Ovary (tissue), 9 donors: ENCODE results near the gene CMTM2. TPM values are rescaled to one million over a fixed set of nuclear protein-coding genes. Genes with fewer than 3 reads are reported as not detected.

Experiments used
- DNase-seq, 5 donors: peaks; one replicate each; pipeline ENCODE4 v3.0.0-alpha.2; 2019 to 2020
- H3K27ac ChIP-seq, 2 donors: fragments of 200-600 bp; one replicate each; pipeline versions ENCODE4 v1.5.1 to v1.8.0; 2019 to 2022
- H3K27me3 ChIP-seq: fragments of 200-600 bp; one replicate; pipeline ENCODE4 v1.8.0; 2022
- H3K36me3 ChIP-seq: fragments of 200-600 bp; sonication (generic); one replicate; pipeline ENCODE4 v1.5.1; 2019
- H3K4me1 ChIP-seq: one replicate; pipeline ENCODE4 v1.8.1; 2013; ENCODE audit warnings: mild to moderate bottlenecking, moderate library complexity; ENCODE audit not compliant: insufficient read depth
- H3K4me3 ChIP-seq: fragments of 200-600 bp; sonication (generic); one replicate; pipeline ENCODE4 v1.5.1; 2017
- H3K9me3 ChIP-seq, 2 donors: fragments of 200-600 bp in 1 of 2; sonication (generic) in 1 of 2; one replicate each; pipeline versions ENCODE4 v1.5.1 to v1.8.1; 2013 to 2019; ENCODE audit warnings: mild to moderate bottlenecking in 1 of 2, moderate library complexity in 1 of 2
- CTCF ChIP-seq, 3 donors: fragments of 450-650 bp in 2 of 3; fragments of 200-600 bp in 1 of 3; IDR thresholded peaks; one replicate each; pipeline versions ENCODE4 v1.5.1 to v1.8.0; 2016 to 2022; ENCODE audit warnings: antibody characterized with exemption in 3 of 3, mild to moderate bottlenecking in 1 of 3
- EP300 ChIP-seq: sonication (generic); formaldehyde crosslinking; IDR thresholded peaks from one replicate; pipeline ENCODE4 v1.6.1; 2017; ENCODE audit warnings: antibody characterized with exemption
- POLR2A ChIP-seq: fragments of 450-650 bp; IDR thresholded peaks from one replicate; pipeline ENCODE4 v1.6.1; 2017; ENCODE audit warnings: antibody characterized with exemption, mild to moderate bottlenecking, moderate library complexity
- WGBS, 3 donors: extraction: QIAGEN DNeasy Blood & Tissue Kit in 1 of 3; methylation state at CpG; one replicate each; pipeline versions ENCODE4 v1.1.5 to v1.1.7; 2013 to 2017; 5-methylcytosine and 5-hydroxymethylcytosine counted together
- intact Hi-C, 4 donors: fragments of 100-400 bp; cut with DNase I; formaldehyde crosslinking; loops; one replicate each; pipeline versions ENCODE4 v1.11.0 to v1.15.1; 2022 to 2023
- polyA plus RNA-seq, 2 donors: library from polyadenylated mRNA; stranded (reverse); fragments of 200-250 nt in 1 of 2; fragments of 350-450 nt in 1 of 2; fragmentation: Illumina TruSeq in 1 of 2; extraction: RNeasy Lipid Tissue Mini Kit (QIAGEN cat#74804) in 1 of 2; gene quantifications; one replicate each; pipeline ENCODE4 v1.2.3, GENCODE V29; 2013 to 2014
- small RNA-seq: library from RNA; depleted of rRNA; stranded (forward); fragments of <200 nt; gene quantifications from one replicate; pipeline ENCODE3, GENCODE V24; 2016
- total RNA-seq, 7 donors: library from RNA; depleted of rRNA in 2 of 7; stranded (reverse); fragments of >200 nt in 2 of 7; fragmentation: NEBNext Ultra II Directional in 3 of 7; extraction: Animal tissue kit (Norgen Biotek cat#: 25700) in 3 of 7; gene quantifications; one replicate each; pipeline versions ENCODE4 v1.1.0 to v1.2.4, GENCODE V29; 2016 to 2023
- donor health status: DM: no; HTN: no; CAD: no; lungs with moderate emphysema.
- donor health status: DM: no; HTN: no; CAD: no.
- donor health status: Bipolar disorder and iron deficiency.
- donor health status: DM: yes; HTN: yes; CAD: no.
- donor health status: DM: no; HTN: no; CAD: no.
- donor health status: DM: yes; HTN: yes; CAD: no.

Gene CMTM2
- total and polyA plus RNA-seq, 9 donors = 0.21 to 1.8 (median 0.38) TPM; not detected in 6

GRCh38 chr16:66634527-66635196 lies 55.4 kb downstream of the CMTM2 start:
- Histone ChIP-seq H3K27me3 (no peaks in the 10 kb centered on the region), H3K9me3 (no peaks in the 10 kb centered on the region), H3K27ac (no peak overlapping the region), H3K4me1 (no peaks in the 10 kb centered on the region), H3K4me3 (no peak overlapping the region), H3K36me3 (no peaks in the 10 kb centered on the region)
- intact Hi-C loops = no loop called here
- no peak for TF ChIP-seq CTCF (IDR thresholded peaks at IDR 0.05)
- TF ChIP-seq POLR2A = no peak
- TF ChIP-seq EP300 = no peak
- WGBS, 3 donors = 77 to 88% (median 86%) methylated on average over 4 of the region's 4 CpGs
- no peak for DNase-seq

- H3K4me3 ChIP-seq = no peak overlapping the region
- WGBS, 3 donors = 70 to 75% (median 71%) methylated on average over 6 of the region's 6 CpGs
- H3K36me3 ChIP-seq = no peaks in the 10 kb centered on the region
- no peak for DNase-seq
- no peaks in the 10 kb centered on the region for H3K9me3 ChIP-seq
- no peaks in the 10 kb centered on the region for H3K4me1 ChIP-seq
- TF ChIP-seq EP300 = no peak
- TF ChIP-seq CTCF (IDR thresholded peaks at IDR 0.05) = no peak
- TF ChIP-seq POLR2A = no peak
- no peaks in the 10 kb centered on the region for H3K27me3 ChIP-seq
- H3K27ac ChIP-seq = no peak overlapping the region
- intact Hi-C loops = no loop called here
Observed at GRCh38 chr16:66635406-66635805, 56.1 kb downstream of the CMTM2 start.

DNA sequence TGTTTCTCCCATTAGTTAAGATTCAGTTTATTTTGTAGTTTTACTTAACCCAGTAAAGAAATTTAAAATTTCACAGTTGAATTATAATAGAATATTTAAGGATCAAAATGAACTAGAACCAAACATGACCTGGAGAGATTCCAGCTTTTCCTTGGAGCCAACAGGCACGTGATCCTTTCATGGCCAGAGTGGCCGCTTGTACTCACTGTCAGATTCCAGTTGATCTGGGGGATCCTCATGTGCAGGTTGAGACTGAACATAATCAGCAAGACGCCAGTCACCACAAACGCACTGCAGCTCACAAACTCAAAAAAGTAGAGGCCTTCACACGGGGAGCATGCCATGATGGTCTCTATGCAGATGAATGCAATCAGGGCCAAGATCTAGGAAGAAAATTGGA lies 56.9 kb downstream of the CMTM2 start:
- TF ChIP-seq POLR2A (no peak), CTCF (IDR thresholded peaks at IDR 0.05) (no peak)
- WGBS, 3 donors = 67 to 69% (median 69%) methylated on average over 5 of the region's 5 CpGs
- H3K27me3 ChIP-seq = no peaks in the 10 kb centered on the region
- no peaks in the 10 kb centered on the region for H3K36me3 ChIP-seq
- no peaks in the 10 kb centered on the region for H3K9me3 ChIP-seq
- H3K27ac ChIP-seq = no peak overlapping the region
- no peak overlapping the region for H3K4me3 ChIP-seq
- no peak for DNase-seq
- intact Hi-C loops = no loop called here
- no peaks in the 10 kb centered on the region for H3K4me1 ChIP-seq

DNA sequence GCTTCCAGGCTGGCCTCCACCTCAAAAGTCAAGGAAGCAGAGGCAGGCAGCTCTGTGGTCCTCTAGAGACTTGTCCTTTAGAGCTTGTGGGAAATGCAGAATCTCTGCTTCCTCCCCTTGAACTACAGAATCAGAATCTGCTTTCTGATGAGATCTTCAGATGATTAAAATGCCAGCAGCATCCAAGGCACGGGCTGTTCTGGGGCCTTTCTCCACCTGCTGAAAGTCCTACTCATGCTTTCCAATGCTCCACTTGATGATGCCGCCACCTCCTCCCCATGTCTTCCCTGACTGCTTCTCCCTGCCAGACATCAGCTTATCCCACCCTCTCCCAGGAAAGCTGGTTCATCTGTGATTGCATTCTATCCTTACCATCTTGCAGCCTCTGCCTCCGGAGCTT lies 58.5 kb downstream of the CMTM2 start:
- Histone ChIP-seq H3K36me3 (no peaks in the 10 kb centered on the region), H3K4me1 (no peaks in the 10 kb centered on the region), H3K27ac (no peak overlapping the region), H3K27me3 (no peaks in the 10 kb centered on the region), H3K9me3 (no peaks in the 10 kb centered on the region), H3K4me3 (no peak overlapping the region)
- no peak for DNase-seq
- intact Hi-C loops = no loop called here
- 91 to 94% (median 93%) methylated on average over 3 of the region's 3 CpGs for WGBS, 3 donors
- TF ChIP-seq CTCF (IDR thresholded peaks at IDR 0.05) = no peak

Small RNA genes within 50 kb of the gene (small RNA-seq; reads per million reads assigned to genes)
- gene CKLF-CMTM1 = not detected

Other genes starting within 250 kb of the CMTM2 start
- 10 to 100 TPM in 4 of 7 donors, 1 to 10 TPM in 3; 6.0 to 24.7 (median 10.8) TPM for gene CDH5, start 212.8 kb upstream of the CMTM2 start, total RNA-seq
- 10 to 100 TPM; 18.7 to 36.8 TPM for gene CDH5, start 212.8 kb upstream of the CMTM2 start, polyA plus RNA-seq
- 1 to 10 TPM in 2 of 7 donors, under 1 TPM in 4, not detected in 1; 0.15 to 2.2 (median 0.54) TPM for gene BEAN1, start 152.2 kb upstream of the CMTM2 start, total RNA-seq
- gene BEAN1, start 152.2 kb upstream of the CMTM2 start, polyA plus RNA-seq = under 1 TPM; 0.62 to 0.72 TPM
- 10 to 100 TPM; 17.0 to 42.0 (median 34.0) TPM for gene TK2, start 29.3 kb upstream of the CMTM2 start, total RNA-seq
- 10 to 100 TPM; 21.1 to 80.6 TPM for gene TK2, start 29.3 kb upstream of the CMTM2 start, polyA plus RNA-seq
- 10 to 100 TPM; 22.3 to 46.8 (median 30.6) TPM for gene CKLF, start 26.9 kb upstream of the CMTM2 start, total RNA-seq
- 10 to 100 TPM; 34.2 to 36.7 TPM for gene CKLF, start 26.9 kb upstream of the CMTM2 start, polyA plus RNA-seq
- 1 to 10 TPM; 1.0 to 7.1 (median 4.9) TPM for gene CMTM1, start 13.0 kb upstream of the CMTM2 start, total RNA-seq
- gene CMTM1, start 13.0 kb upstream of the CMTM2 start, polyA plus RNA-seq = under 1 TPM; 0.22 to 0.54 TPM
- 10 to 100 TPM; 22.9 to 60.5 (median 43.2) TPM for gene CMTM3, start 25.2 kb downstream of the CMTM2 start, total RNA-seq
- gene CMTM3, start 25.2 kb downstream of the CMTM2 start, polyA plus RNA-seq = 10 to 100 TPM; 36.7 to 43.5 TPM
- gene CMTM4, start 117.3 kb downstream of the CMTM2 start, total RNA-seq = 10 to 100 TPM; 12.2 to 47.1 (median 15.1) TPM
- gene CMTM4, start 117.3 kb downstream of the CMTM2 start, polyA plus RNA-seq = 1 to 10 TPM; 5.4 to 9.2 TPM
- gene DYNC1LI2, start 172.1 kb downstream of the CMTM2 start, total RNA-seq = 100 to 1,000 TPM in 3 of 7 donors, 10 to 100 TPM in 4; 71.3 to 116 (median 94.8) TPM
- gene DYNC1LI2, start 172.1 kb downstream of the CMTM2 start, polyA plus RNA-seq = 10 to 100 TPM; 44.3 to 91.3 TPM
- gene TERB1, start 222.1 kb downstream of the CMTM2 start, total RNA-seq = under 1 TPM in 3 of 7 donors, not detected in 4; 0.27 to 0.50 (median 0.35) TPM
- gene TERB1, start 222.1 kb downstream of the CMTM2 start, polyA plus RNA-seq = under 1 TPM in 1 of 2 donors, not detected in 1; 0.04 TPM